HG03135 (cell line): Measurements from ENCODE around the gene HMX1.

ENCODE experiments used
- ATAC-seq: cut with Tn5 transposase; IDR thresholded peaks from one replicate; pipeline ENCODE4 v1.9.1; 2021; ENCODE audit warnings: mild to moderate bottlenecking, moderate library complexity; ENCODE audit not compliant: unreplicated experiment

Gene HMX1

DNA sequence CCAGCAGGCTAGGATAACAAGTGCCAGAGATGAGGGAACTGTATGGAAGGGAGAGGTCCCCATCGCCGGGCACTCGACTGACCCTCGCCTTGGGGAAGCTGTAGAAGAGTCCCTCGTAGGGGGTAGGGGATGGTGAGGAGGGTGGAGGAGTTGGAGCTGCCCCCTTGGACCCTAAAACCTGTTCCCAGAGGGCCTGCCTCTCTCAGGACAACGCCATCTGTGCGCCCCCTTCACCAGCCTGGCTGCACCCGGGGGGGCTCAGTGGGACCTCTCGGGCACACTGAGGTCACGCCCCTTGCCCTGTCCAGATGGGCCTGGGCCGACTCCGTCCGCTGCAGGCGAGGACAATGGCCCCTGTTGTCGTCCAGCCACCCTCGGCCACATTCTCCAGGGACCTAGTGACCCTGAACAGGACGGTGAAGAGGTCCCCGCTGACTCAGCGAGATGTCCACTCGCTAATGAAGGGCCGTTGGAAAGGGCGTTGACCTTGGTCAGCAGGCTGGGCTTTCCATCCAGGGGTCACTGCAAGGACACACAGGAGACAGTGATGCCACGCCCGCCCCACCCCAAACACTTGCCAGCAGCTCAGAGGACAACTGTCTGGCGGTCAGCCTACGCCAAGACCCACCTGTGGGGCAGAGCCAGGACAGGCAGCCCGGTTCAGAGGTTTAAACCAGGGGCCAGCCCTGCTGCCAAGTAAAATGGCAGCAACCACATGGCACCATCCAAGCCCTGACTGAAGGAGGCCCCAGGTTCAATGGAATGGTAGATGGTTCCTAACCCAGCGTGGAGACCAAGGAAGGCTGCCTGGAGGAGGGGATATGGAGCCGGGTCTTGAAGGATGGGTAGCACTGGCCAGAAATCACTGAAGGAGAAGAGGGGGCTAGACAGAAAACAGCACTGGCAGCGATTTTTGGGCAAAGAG lies 51.2 kb downstream of the HMX1 start:
- no peak for ATAC-seq

DNA sequence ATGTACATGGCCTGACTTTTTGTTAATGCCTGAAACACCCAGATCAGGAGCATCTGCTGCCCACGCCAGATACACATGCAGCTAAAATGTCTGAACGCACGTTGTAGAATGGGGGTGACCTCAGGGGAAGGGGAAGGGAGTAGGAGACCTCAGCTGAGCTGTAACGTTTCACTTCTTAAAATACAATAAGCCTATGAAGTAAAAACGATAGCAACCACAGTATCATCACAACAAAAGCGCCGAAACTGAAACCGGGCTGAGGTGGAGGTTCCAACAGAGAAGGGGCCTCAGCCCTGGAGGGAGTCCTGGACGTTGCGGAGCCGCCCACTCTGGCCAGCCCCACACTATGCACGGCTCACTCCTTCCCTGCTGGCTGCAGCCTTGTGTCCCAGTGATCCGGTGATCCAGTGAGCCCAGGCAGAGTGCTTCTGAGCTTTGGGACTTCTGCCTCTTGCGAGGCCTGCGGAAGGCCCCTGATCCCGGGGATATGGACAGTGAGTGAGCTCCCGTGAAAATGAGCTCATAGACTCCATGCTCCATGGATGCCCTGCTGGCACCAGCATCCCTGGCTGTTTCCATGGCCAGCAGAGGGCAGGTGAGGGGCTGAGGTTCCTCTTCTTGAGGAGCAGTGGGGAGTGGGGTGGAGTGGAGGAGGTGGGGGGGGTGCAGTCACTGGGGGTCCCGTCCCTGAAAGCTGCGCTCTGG lies 52.0 kb downstream of the HMX1 start:
- no peak for ATAC-seq

DNA sequence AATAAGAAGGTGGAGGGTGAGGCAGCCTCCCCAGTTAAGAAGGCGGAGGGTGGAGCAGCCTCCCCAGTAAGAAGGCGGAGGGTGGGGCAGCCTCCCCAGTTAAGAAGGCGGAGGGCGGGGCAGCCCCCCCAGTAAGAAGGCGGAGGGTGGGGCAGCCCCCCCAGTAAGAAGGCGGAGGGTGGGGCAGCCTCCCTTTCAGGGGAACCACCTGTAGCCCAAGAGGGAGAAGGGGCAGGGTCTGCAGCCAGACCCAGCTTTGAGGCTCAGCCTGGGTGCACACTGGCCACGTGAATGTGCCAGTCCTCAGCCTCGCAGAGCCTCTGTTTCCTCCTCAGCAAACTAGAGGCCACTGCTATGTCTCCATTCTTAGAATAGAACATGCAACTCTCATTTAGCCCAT lies 52.6 kb downstream of the HMX1 start:
- no peak for ATAC-seq

DNA sequence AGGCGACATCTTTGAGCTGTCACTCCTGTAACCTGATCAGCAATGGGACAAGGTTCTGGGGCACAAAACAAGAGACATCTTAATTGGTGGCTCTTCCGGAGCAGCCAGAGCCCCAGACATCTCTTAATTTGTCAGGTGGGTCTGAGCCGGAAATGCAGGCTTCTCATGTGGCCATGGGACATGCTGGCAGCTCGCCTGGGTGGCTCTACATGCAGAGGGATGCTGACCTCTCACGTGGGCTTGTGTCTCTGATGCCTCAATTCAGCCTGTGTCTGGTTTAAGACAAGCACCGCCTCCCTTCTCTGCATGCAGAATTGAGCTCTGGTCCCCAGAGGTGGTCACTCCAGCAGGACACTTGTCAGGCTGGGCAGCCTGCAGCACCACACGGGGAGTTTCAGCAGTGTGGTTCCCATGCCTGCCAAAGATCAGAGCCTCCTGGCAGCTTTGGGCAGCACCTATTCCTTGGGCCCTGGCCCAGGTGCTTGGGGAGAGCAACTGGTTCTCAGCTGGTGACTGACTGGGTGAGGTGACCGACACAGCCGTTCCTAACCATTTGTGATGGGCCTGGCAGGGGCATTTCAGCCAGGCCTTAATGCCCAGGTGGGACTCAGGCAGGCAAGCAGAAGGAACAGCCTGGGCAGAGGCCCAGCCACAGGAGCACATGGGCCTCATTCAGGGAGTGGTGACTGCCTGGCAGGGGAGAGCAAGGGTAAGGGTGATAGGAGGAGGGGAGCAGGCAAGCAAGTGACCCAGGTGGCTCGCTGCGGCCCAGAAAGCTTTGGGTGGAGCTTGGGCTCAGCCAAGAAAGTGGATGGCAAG lies 53.4 kb downstream of the HMX1 start:
- ATAC-seq, result no peak

DNA sequence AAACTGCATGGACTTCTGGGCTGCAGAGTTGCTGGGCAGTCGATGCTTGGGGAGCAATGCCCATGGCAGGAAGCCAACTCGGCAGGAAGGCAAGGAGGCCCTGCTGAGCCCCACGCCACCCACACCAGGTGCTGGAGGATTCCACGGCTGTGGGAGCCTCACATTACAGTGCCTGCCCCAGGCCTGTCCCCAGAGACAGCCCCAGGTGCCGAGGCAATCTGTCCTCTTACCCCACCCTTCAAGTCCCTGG lies 53.9 kb downstream of the HMX1 start:
- ATAC-seq, result no peak

DNA sequence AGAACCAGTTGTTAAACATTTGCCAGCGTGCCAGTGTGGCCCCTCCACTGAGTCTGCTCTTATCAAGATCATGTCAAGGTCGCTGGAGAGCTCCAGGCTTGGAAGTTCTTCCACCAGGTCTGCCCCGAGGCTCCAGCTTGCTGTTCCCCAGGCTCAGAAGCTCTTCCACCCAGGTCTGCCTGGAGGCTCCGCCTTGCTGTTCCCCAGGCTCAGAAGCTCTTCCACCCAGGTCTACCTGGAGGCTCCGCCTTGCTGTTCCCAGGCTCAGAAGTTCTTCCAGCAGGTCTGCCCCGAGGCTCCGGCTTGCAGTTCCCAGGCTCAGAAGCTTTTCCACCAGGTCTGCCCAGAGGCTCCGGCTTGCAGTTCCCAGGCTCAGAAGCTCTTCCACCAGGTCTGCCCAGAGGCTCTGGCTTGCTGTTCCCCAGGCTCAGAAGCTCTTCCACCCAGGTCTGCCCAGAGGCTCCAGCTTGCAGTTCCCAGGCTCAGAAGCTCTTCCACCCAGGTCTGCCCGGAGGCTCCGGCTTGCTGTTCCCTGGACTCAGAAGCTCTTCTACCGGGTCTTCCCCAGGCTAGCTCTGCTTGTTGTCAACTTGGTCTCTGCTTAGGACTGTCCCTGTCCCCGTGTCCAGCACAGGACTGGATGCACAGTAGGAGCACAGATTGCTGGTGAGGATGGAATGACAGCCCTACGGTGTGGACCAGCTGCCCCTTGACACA lies 54.4 kb downstream of the HMX1 start:
- no peak for ATAC-seq
